Transverse colon (tissue), 4 donors: ENCODE results near the gene MED12L. TPM values are rescaled to one million over a fixed set of nuclear protein-coding genes. Genes with fewer than 3 reads are reported as not detected.
"Not testable (repeated sequence)": the region's sequence is repeated elsewhere in the genome, so short reads cannot be mapped to it uniquely, and the experiment has no call there.

Experiments used
- DNase-seq: peaks from one replicate; pipeline ENCODE4 v3.0.0-alpha.2; 2019
- H3K27ac ChIP-seq, 4 donors: fragments of 200-600 bp; sonication (generic); 2 replicates each; pipeline ENCODE4 v1.5.1; 2016 to 2018; ENCODE audit warnings: inconsistent platforms in 4 of 4
- H3K27me3 ChIP-seq: fragments of 200-600 bp; sonication (generic); 2 replicates; pipeline ENCODE4 v1.5.1; 2017; ENCODE audit warnings: inconsistent platforms
- H3K36me3 ChIP-seq, 4 donors: fragments of 200-600 bp; sonication (generic); 2 replicates each; pipeline ENCODE4 v1.5.1; 2017 to 2019; ENCODE audit warnings: inconsistent platforms in 4 of 4
- H3K4me1 ChIP-seq, 4 donors: fragments of 200-600 bp; sonication (generic); 2 replicates each; pipeline ENCODE4 v1.5.1; 2017 to 2020; ENCODE audit warnings: inconsistent platforms in 4 of 4
- H3K4me3 ChIP-seq, 4 donors: fragments of 200-600 bp; sonication (generic); 1 replicate in 1 of 4; 2 replicates in 3 of 4; pipeline versions ENCODE4 v1.5.1 to v1.6.1; 2017 to 2019; ENCODE audit warnings: inconsistent platforms in 4 of 4
- H3K9me3 ChIP-seq, 2 donors: fragments of 200-600 bp; sonication (generic); 2 replicates each; pipeline ENCODE4 v1.5.1; 2017 to 2019; ENCODE audit warnings: inconsistent platforms in 2 of 2
- EP300 ChIP-seq: sonication (generic); formaldehyde crosslinking; IDR thresholded peaks from one replicate; pipeline ENCODE4 v1.6.1; 2017; ENCODE audit warnings: antibody characterized with exemption, low read depth
- POLR2A ChIP-seq: fragments of 450-650 bp; IDR thresholded peaks from one replicate; pipeline ENCODE4 v1.6.1; 2016; ENCODE audit warnings: antibody characterized with exemption, mild to moderate bottlenecking, moderate library complexity
- POLR2AphosphoS5 ChIP-seq, 3 donors: sonication (generic); formaldehyde crosslinking; IDR thresholded peaks; one replicate each; pipeline ENCODE4 v1.6.1; 2016; ENCODE audit warnings: antibody characterized with exemption in 3 of 3
- WGBS, 2 donors: methylation state at CpG; one replicate each; pipeline ENCODE4 v1.1.5; 2018; ENCODE audit warnings: low coverage in 1 of 2; 5-methylcytosine and 5-hydroxymethylcytosine counted together
- in situ Hi-C, 4 donors: fragments of 200-750 bp; cut with MboI; loops; one replicate each; pipeline versions ENCODE4 v1.15.0 to v1.15.1; 2017; ENCODE audit warnings: low sequenced_read_pairs in 3 of 4, low pct_ligation_motif_present in 1 of 4, low pct_unique_long_range_greater_than_20kb in 1 of 4
- intact Hi-C: fragments of 100-400 bp; cut with DNase I; formaldehyde crosslinking; loops from one replicate; pipeline ENCODE4 v1.15.1; 2023; ENCODE audit warnings: low total_unique reads
- total RNA-seq, 4 donors: library from RNA; depleted of rRNA; stranded (reverse); fragments of >200 nt; gene quantifications; one replicate each; pipeline ENCODE4 v1.1.0, GENCODE V29; 2016
- TF ChIP-seq, protein P1 (sequence below), 5 experiments: fragments of 200-600 bp in 3 of 5; fragments of 450-650 bp in 2 of 5; sonication (generic) in 3 of 5; IDR thresholded peaks; 1 replicate in 2 of 5; 2 replicates in 3 of 5; pipeline ENCODE4 v1.5.1; 2016 to 2017; ENCODE audit warnings: antibody characterized with exemption in 5 of 5, inconsistent platforms in 3 of 5, mild to moderate bottlenecking in 2 of 5, moderate library complexity in 1 of 5

The MED12L gene
- total RNA-seq, 4 donors from 2014 or later: under 0.01 to 8.6 (median 0.64) TPM

DNA sequence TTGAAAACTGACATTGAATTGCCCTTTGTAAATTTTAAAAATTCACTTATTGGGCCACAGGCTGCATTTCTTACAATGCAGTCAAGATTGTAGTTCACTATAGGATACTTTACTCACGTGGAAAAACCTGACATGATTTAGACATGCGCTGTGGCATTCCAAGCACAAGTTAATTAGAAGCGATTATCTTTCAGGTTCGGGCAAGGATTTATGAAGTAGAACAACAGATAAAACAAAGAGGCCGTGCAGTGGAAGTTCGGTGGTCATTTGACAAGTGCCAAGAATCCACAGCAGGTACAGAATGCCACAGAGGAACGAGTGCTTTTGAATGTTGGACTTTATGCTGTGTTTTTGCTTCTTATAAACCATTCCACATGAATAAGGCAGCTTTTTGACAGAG, 79.8 kb downstream of the MED12L start:
- DNase-seq: no peak
- H3K27ac ChIP-seq: no peak overlapping the region
- in situ Hi-C loops (loop anchor here (5.0 to 10.0 kb wide), 5 partner anchors 50 to 122 kb away; partner anchors contain the start of gene P2RY14 (in 2 of the 4)), intact Hi-C loops (loop anchor here (5.0 kb wide), 1 partner anchor 117 kb away; no protein-coding TSS in a partner anchor)
- H3K4me1 ChIP-seq: peaks cover 0 to 12% (median 0%) of the 10 kb centered on the region in 4 donors
- no peaks in the 10 kb centered on the region for H3K27me3 ChIP-seq
- H3K9me3 ChIP-seq: no peaks in the 10 kb centered on the region
- 84 to 90% methylated on average over 4 to 7 of the region's 7 CpGs for WGBS, 2 donors
- no peak for TF ChIP-seq EP300
- TF ChIP-seq POLR2A: no peak
- TF ChIP-seq, protein P1, sequence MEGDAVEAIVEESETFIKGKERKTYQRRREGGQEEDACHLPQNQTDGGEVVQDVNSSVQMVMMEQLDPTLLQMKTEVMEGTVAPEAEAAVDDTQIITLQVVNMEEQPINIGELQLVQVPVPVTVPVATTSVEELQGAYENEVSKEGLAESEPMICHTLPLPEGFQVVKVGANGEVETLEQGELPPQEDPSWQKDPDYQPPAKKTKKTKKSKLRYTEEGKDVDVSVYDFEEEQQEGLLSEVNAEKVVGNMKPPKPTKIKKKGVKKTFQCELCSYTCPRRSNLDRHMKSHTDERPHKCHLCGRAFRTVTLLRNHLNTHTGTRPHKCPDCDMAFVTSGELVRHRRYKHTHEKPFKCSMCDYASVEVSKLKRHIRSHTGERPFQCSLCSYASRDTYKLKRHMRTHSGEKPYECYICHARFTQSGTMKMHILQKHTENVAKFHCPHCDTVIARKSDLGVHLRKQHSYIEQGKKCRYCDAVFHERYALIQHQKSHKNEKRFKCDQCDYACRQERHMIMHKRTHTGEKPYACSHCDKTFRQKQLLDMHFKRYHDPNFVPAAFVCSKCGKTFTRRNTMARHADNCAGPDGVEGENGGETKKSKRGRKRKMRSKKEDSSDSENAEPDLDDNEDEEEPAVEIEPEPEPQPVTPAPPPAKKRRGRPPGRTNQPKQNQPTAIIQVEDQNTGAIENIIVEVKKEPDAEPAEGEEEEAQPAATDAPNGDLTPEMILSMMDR (IDR thresholded peaks at IDR 0.05): no peak
- no peak for TF ChIP-seq POLR2AphosphoS5 (IDR thresholded peaks at IDR 0.05)
- no peaks in the 10 kb centered on the region for H3K36me3 ChIP-seq
- H3K4me3 ChIP-seq: no peak overlapping the region

DNA sequence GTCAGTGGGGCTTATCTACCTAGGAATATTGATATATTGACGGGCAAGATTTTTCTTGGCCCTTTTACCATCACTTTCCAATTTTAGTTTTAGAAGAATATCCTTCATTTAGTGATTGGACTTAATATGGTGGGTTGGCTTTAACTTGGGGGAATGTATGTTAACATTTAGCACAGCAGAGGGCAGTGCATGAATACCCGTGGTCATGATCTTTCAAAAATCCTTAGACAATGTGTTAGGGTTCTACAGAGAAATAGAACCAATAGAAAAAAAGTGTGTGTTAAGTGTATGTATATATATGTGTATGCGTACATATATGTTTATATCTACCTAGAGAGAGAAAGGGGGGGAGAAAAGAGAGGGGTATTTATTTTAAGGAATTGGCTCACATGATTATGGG, 80.7 kb downstream of the MED12L start:
- Histone ChIP-seq H3K27me3 (no peaks in the 10 kb centered on the region), H3K4me3 (no peak overlapping the region), H3K36me3 (no peaks in the 10 kb centered on the region), H3K27ac (no peak overlapping the region), H3K4me1 (peaks cover 0 to 19% (median 0%) of the 10 kb centered on the region in 4 donors), H3K9me3 (no peaks in the 10 kb centered on the region)
- WGBS, 2 donors: 75 to 80% methylated on average over 3 of the region's 3 CpGs
- in situ Hi-C loops (loop anchor here (5.0 to 10.0 kb wide), 5 partner anchors 49 to 121 kb away; partner anchors contain the start of gene P2RY14 (in 2 of the 4)), intact Hi-C loops (loop anchor here (5.0 kb wide), 1 partner anchor 116 kb away; no protein-coding TSS in a partner anchor)
- DNase-seq: no peak
- no peak for TF ChIP-seq EP300
- TF ChIP-seq, protein P1 (IDR thresholded peaks at IDR 0.05): no peak
- no peak for TF ChIP-seq POLR2AphosphoS5 (IDR thresholded peaks at IDR 0.05)
- no peak for TF ChIP-seq POLR2A

DNA sequence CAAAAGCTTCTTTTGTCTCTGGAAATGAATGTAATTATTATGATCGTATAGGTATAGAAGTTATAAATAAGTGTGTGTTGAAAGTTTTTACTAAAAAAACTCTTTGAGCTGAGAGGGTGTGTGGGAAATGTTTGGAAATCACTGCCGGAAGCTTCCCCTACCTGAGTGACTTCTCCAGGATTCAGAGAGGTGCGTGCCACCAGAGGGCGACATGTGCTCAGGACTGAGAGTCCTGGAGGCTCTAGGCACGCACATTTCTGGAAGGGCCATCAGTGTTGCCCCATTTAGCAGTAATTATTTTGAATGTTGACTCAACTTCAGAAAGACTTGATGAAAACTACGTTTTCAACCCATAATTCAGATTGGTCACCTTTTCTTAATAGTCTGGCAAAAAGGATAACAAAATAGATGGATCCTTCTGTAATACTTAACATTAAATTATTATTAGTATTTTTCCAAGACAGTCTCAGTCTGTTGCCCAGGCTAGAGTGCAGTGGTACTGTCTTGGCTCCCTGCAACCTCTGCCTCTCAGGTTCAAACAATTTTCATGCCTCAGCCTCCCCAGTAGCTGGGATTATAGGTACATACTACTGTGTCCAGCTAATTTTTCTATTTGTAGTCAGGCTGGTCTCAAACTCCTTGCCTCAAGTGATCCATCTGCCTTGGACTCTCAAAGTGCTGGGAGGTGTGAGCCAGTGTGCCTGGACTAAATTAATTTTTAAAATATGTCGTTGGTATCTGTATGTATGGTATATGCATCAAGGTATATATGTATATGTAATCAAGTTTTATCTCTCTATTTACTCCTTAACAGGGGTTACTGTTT, 83.0 kb downstream of the MED12L start:
- in situ Hi-C loops (loop anchor here (5.0 to 10.0 kb wide), 5 partner anchors 46 to 119 kb away; partner anchors contain the start of gene P2RY14 (in 2 of the 4)), intact Hi-C loops (loop anchor here (5.0 kb wide), 1 partner anchor 114 kb away; no protein-coding TSS in a partner anchor)
- peak overlapping the region in 1 of 4 donors; percentile 57 for H3K27ac ChIP-seq
- no peak overlapping the region for H3K4me3 ChIP-seq
- TF ChIP-seq EP300 (no peak), POLR2A (no peak), POLR2AphosphoS5 (IDR thresholded peaks at IDR 0.05) (no peak)
- TF ChIP-seq, protein P1 (IDR thresholded peaks at IDR 0.05): peak; percentile 73 to 79 (median 78)
- DNase-seq: peak; percentile 87
- peaks cover 0 to 19% (median 0%) of the 10 kb centered on the region in 4 donors for H3K4me1 ChIP-seq
- no peaks in the 10 kb centered on the region for H3K27me3 ChIP-seq
- H3K36me3 ChIP-seq: no peaks in the 10 kb centered on the region
- H3K9me3 ChIP-seq: no peaks in the 10 kb centered on the region
- 14 to 17% methylated on average over 7 of the region's 7 CpGs for WGBS, 2 donors

GRCh38 chr3:151169262-151169947, 83.9 kb downstream of the MED12L start:
- no peak for DNase-seq
- intact Hi-C loops (loop anchor here (5.0 kb wide), 1 partner anchor 113 kb away; no protein-coding TSS in a partner anchor), in situ Hi-C loops (loop anchor here (5.0 to 10.0 kb wide), 5 partner anchors 45 to 118 kb away; partner anchors contain the start of gene P2RY14 (in 2 of the 4))
- Histone ChIP-seq H3K4me3 (no peak overlapping the region), H3K36me3 (no peaks in the 10 kb centered on the region), H3K27me3 (no peaks in the 10 kb centered on the region), H3K4me1 (peaks cover 0 to 19% (median 0%) of the 10 kb centered on the region in 4 donors), H3K27ac (peak overlapping the region in 3 of 4 donors; percentile 7 to 57 (median 10)), H3K9me3 (no peaks in the 10 kb centered on the region)
- TF ChIP-seq POLR2AphosphoS5 (IDR thresholded peaks at IDR 0.05) (no peak), POLR2A (no peak), EP300 (no peak)
- TF ChIP-seq, protein P1 (IDR thresholded peaks at IDR 0.05): no peak
- WGBS, 2 donors: 83 to 84% methylated on average over 9 of the region's 9 CpGs

DNA sequence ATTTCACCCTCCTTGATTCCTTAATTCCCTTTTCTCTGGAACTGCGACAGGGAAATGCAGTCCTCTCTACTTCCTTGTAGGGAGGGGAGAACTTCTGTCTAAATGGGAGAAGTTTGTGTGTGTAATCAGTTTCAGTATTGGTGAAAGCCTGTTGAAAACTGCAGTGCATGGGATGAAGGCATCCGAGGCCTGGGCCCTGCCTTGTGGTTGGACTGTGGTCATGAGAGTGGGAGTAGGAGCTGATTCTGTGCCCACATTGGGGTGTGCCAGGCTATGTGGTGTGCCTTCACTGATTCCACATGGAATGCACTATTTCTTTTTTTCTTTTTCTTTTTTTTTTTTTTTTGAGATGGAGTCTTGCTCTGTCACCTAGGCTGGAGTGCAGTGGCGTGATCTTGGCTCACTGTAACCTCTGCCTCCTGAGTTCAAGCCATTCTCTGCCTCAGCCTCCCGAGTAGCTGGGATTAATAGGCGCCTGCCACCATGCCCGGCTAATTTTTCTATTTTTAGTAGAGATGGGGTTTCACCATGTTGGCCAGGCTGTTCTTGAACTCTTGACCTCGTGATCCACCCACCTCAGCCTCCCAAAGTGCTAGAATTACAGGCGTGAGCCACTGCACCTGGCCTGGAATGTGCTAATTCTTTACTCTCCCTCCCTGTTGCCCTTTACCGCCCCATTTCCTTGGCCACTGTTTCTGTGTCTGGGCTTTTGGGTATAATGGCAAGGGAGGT, 84.7 kb downstream of the MED12L start:
- H3K27ac ChIP-seq: peak overlapping the region; percentile 40 to 57 (median 47)
- H3K36me3 ChIP-seq, H3K27me3 ChIP-seq, H3K4me3 ChIP-seq, H3K9me3 ChIP-seq: not testable (repeated sequence)
- peak; percentile 32 for DNase-seq
- in situ Hi-C loops (loop anchor here (5.0 to 10.0 kb wide), 5 partner anchors 45 to 117 kb away; partner anchors contain the start of gene P2RY14 (in 2 of the 4)), intact Hi-C loops (loop anchor here (5.0 kb wide), 1 partner anchor 112 kb away; no protein-coding TSS in a partner anchor)
- 69% methylated on average over 9 of the region's 9 CpGs; no CpG with 5 or more reads in 1 of the 2 donors for WGBS, 2 donors
- peaks cover 0 to 19% (median 0%) of the 10 kb centered on the region in 4 donors for H3K4me1 ChIP-seq
